Measurements from ENCODE around the gene SEMA3C. TPM values are rescaled to one million over a fixed set of nuclear protein-coding genes. Genes with fewer than 3 reads are reported as not detected.
A peak's percentile ranks its signal among the peaks of the same experiment; 100 is the strongest.

SEMA3C gene
- total RNA-seq, 1 donor from 2014 or later: 67.8 TPM

GRCh38 chr7:80838643-80839042 lies 80.2 kb downstream of the SEMA3C start:
- H3K9me3 Mint-ChIP-seq: peaks cover 10% of the 10 kb centered on the region
- no peak overlapping the region for H3K27ac Mint-ChIP-seq
- no peak for DNase-seq (ENCODE audit: extremely low spot score, unreplicated experiment)
- H3K4me1 Mint-ChIP-seq (ENCODE audit: unreplicated experiment): peaks cover 18% of the 10 kb centered on the region
- H3K36me3 Mint-ChIP-seq: peaks cover 14% of the 10 kb centered on the region
- no peaks in the 10 kb centered on the region for H3K27me3 Mint-ChIP-seq
- no peak for TF ChIP-seq CTCF (conservative IDR thresholded peaks at IDR 0.05)
- no peak overlapping the region for H3K4me3 Mint-ChIP-seq

GRCh38 chr7:80837345-80837744 lies 81.5 kb downstream of the SEMA3C start:
- DNase-seq (ENCODE audit: extremely low spot score, unreplicated experiment): no peak
- no peak for TF ChIP-seq CTCF (conservative IDR thresholded peaks at IDR 0.05)

GRCh38 chr7:80835251-80835650 lies 83.6 kb downstream of the SEMA3C start:
- no peak for DNase-seq (ENCODE audit: extremely low spot score, unreplicated experiment)
- Mint-ChIP-seq H3K4me1 (ENCODE audit: unreplicated experiment) (peaks cover 17% of the 10 kb centered on the region), H3K27ac (peak overlapping the region; percentile 72), H3K36me3 (peaks cover 14% of the 10 kb centered on the region), H3K9me3 (peaks cover 10% of the 10 kb centered on the region), H3K4me3 (no peak overlapping the region), H3K27me3 (no peaks in the 10 kb centered on the region)
- TF ChIP-seq CTCF (conservative IDR thresholded peaks at IDR 0.05): no peak

More at GRCh38 chr7:80837345-80837744, 81.5 kb downstream of the SEMA3C start:
- Mint-ChIP-seq H3K36me3 (peaks cover 14% of the 10 kb centered on the region), H3K4me1 (ENCODE audit: unreplicated experiment) (peaks cover 10% of the 10 kb centered on the region), H3K27ac (no peak overlapping the region), H3K4me3 (no peak overlapping the region), H3K9me3 (peaks cover 10% of the 10 kb centered on the region), H3K27me3 (no peaks in the 10 kb centered on the region)

GRCh38 chr7:80833289-80834268 lies 85.3 kb downstream of the SEMA3C start:
- TF ChIP-seq CTCF (conservative IDR thresholded peaks at IDR 0.05): no peak
- Mint-ChIP-seq H3K9me3 (peaks cover 5% of the 10 kb centered on the region), H3K27ac (peak overlapping the region; percentile 13), H3K36me3 (peaks cover 7% of the 10 kb centered on the region), H3K4me1 (ENCODE audit: unreplicated experiment) (peaks cover 23% of the 10 kb centered on the region), H3K4me3 (no peak overlapping the region), H3K27me3 (no peaks in the 10 kb centered on the region)
- DNase-seq (ENCODE audit: extremely low spot score, unreplicated experiment): no peak

GRCh38 chr7:80832006-80832405 lies 86.8 kb downstream of the SEMA3C start:
- no peak overlapping the region for H3K27ac Mint-ChIP-seq
- H3K4me3 Mint-ChIP-seq: no peak overlapping the region
- H3K27me3 Mint-ChIP-seq: no peaks in the 10 kb centered on the region
- no peak for TF ChIP-seq CTCF (conservative IDR thresholded peaks at IDR 0.05)
- peaks cover 5% of the 10 kb centered on the region for H3K9me3 Mint-ChIP-seq
- DNase-seq (ENCODE audit: extremely low spot score, unreplicated experiment): no peak
- H3K36me3 Mint-ChIP-seq: peaks cover 7% of the 10 kb centered on the region
- peaks cover 23% of the 10 kb centered on the region for H3K4me1 Mint-ChIP-seq (ENCODE audit: unreplicated experiment)
